Heart left ventricle (tissue), 13 donors: ENCODE measurements around the gene CLMN.

Experiments used
- POLR2A ChIP-seq, 2 donors: fragments of 450-650 bp; IDR thresholded peaks; one replicate each; pipeline ENCODE4 v1.6.1; 2017; ENCODE audit warnings: antibody characterized with exemption in 2 of 2, mild to moderate bottlenecking in 2 of 2, moderate library complexity in 2 of 2
- TF ChIP-seq, protein P1 (sequence below), 12 donors: fragments of 200-600 bp; sonication (generic) in 4 of 12; IDR thresholded peaks; one replicate each; pipeline versions ENCODE4 v1.5.0 to v1.8.0; 2018 to 2022; ENCODE audit warnings: antibody characterized with exemption in 12 of 12, mild to moderate bottlenecking in 5 of 12
- donor health status: ischemic (EF 13 %, LVEDD 7.1; RV severe dilation, severe dysfunction).
- donor health status: DM: no; HTN: yes; CAD: no.
- donor health status: DM: no; HTN: no; CAD: no.
- donor health status: ischemic (EF 25% LVEDD 6.9; RV normal size, moderate dysfunction).
- donor health status: ischemic (EF 25% LVEDD 5.7; RV mildly dilated, moderate dysfunction).
- donor health status: ischemic (EF 35%, LVEDD 5.7; RV mildly dilated, moderate dysfunction).
- donor health status: nonischemic (EF 11% LVEDD 7.7; RV severe dilation, severe dysfunction).
- donor health status: DM: yes; HTN: yes; CAD: no.
- donor health status: PGD.
- donor health status: ischemic (EF 29% LVEDD 5.4; RV normal size, mild dysfunction).
- donor health status: nonischemic (EF 23%, LVEDD 6.1; RV moderate dilation, normal function).

DNA sequence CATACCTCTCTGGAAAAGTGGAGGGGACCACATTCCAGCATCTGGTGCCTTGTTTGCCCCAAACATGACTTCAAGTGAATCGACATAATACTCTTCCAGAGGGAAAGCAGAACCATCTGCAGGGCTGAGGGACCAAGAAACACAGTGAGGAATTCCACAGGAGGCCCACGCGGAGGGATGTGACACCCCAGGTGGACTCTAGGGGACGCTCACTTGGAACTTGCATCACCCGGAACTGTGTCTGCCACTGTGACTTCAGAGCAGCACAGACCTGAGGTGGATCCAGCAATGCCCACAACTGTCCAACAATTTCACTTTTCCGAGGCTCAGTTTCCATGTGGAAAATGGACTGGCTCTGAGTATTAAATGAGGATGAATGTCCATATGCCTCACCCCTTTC lies 14.3 kb upstream of the CLMN start:
- TF ChIP-seq, protein P1, sequence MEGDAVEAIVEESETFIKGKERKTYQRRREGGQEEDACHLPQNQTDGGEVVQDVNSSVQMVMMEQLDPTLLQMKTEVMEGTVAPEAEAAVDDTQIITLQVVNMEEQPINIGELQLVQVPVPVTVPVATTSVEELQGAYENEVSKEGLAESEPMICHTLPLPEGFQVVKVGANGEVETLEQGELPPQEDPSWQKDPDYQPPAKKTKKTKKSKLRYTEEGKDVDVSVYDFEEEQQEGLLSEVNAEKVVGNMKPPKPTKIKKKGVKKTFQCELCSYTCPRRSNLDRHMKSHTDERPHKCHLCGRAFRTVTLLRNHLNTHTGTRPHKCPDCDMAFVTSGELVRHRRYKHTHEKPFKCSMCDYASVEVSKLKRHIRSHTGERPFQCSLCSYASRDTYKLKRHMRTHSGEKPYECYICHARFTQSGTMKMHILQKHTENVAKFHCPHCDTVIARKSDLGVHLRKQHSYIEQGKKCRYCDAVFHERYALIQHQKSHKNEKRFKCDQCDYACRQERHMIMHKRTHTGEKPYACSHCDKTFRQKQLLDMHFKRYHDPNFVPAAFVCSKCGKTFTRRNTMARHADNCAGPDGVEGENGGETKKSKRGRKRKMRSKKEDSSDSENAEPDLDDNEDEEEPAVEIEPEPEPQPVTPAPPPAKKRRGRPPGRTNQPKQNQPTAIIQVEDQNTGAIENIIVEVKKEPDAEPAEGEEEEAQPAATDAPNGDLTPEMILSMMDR (IDR thresholded peaks at IDR 0.05), result no peak
- TF ChIP-seq POLR2A (IDR thresholded peaks at IDR 0.05), result no peak
